Kidney epithelial cell (primary cell): Measurements from ENCODE around the gene EXOC6B. TPM values are rescaled to one million over a fixed set of nuclear protein-coding genes. Genes with fewer than 3 reads are reported as not detected.

Experiments
- DNase-seq: peaks from one replicate; pipeline ENCODE4 v3.0.0-alpha.2; 2010; ENCODE audit warnings: low read depth
- H3K27me3 ChIP-seq: 2 replicates; pipeline ENCODE4 v1.6.0; 2011; ENCODE audit warnings: low read length; ENCODE audit not compliant: control insufficient read depth, insufficient read depth
- H3K36me3 ChIP-seq: 2 replicates; pipeline ENCODE4 v1.5.1; 2011; ENCODE audit warnings: low read length; ENCODE audit not compliant: control insufficient read depth, insufficient read depth
- H3K4me3 ChIP-seq: 2 replicates; pipeline ENCODE4 v1.5.1; 2011; ENCODE audit warnings: low read depth, mild to moderate bottlenecking, control low read depth, low read length
- CTCF ChIP-seq: IDR thresholded peaks from 2 replicates; pipeline ENCODE4 v1.5.1; 2011; ENCODE audit warnings: mild to moderate bottlenecking, moderate library complexity, low read length, control low read depth, inconsistent platforms; ENCODE audit not compliant: insufficient read depth, poor library complexity, severe bottlenecking
- total RNA-seq: library from RNA; depleted of rRNA; stranded (reverse); fragments of >200 nt; gene quantifications from 2 replicates; pipeline ENCODE4 v1.2.3, GENCODE V29; 2015

EXOC6B gene
- total RNA-seq, 1 donor from 2014 or later, result 21.8 TPM

DNA sequence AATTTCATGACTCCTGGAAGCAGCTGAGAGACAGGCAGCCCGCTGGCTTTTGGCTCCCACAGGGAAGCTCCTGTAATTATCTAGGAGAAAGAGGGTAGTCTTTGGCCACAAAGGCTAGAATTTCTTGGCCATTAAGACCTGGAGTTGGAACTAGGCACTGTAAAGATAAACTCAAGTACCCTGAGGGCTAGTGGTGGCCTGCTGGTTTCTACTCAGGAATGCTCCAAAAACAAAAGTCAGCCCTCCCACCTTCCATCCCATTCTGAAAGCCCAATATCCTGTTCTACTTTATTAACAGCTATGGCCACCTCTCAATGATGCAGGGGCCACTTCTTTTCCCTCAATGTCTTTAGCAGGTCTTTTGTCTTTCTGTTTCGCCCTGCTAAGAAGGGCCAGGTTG, 644.2 kb downstream of the EXOC6B start:
- TF ChIP-seq CTCF, result no peak
- Histone ChIP-seq H3K36me3 (no peaks in the 10 kb centered on the region), H3K4me3 (no peak overlapping the region), H3K27me3 (no peaks in the 10 kb centered on the region)
- DNase-seq, result no peak

DNA sequence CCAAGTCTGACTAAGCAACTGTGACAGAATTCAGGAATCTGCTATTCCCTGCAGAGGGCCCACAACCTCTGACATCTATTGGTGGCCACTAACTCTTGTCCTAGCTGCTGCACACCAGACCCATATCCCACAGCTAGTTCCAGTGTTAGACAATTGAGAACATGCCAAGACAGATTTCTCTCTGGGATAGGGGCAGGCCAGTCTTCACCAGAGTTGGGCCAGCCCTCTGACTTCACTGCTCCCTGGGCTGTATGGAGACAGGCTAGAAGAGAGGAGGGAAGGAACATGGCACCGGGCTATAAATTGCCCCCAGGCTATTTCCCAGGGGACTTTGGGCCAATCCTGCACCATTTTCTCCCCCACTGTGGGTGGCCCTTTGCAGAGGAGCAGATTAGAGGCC, 645.5 kb downstream of the EXOC6B start:
- no peaks in the 10 kb centered on the region for H3K27me3 ChIP-seq
- no peak overlapping the region for H3K4me3 ChIP-seq
- H3K36me3 ChIP-seq, result no peaks in the 10 kb centered on the region
- TF ChIP-seq CTCF, result no peak
- no peak for DNase-seq

DNA sequence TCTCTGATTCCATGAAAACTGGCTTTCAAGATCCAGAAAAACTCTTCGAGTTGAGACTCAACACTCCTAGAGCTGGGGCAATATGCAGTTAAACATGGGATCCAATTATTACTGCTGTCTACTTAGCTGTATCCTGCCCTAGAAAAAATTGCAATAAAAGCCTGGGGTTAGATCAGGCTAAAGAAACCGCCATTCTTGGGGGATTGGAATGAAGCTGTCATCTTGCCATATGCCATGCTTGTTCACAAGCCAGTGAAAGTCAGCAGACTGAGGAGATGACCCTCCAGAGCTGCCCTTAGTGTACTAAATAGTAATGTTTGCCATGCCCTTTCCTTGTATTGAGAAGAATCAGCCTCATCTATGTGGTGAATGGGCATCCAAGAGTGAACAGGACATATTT, 647.3 kb downstream of the EXOC6B start:
- TF ChIP-seq CTCF, result no peak
- DNase-seq, result no peak
- Histone ChIP-seq H3K27me3 (no peaks in the 10 kb centered on the region), H3K36me3 (no peaks in the 10 kb centered on the region), H3K4me3 (no peak overlapping the region)

DNA sequence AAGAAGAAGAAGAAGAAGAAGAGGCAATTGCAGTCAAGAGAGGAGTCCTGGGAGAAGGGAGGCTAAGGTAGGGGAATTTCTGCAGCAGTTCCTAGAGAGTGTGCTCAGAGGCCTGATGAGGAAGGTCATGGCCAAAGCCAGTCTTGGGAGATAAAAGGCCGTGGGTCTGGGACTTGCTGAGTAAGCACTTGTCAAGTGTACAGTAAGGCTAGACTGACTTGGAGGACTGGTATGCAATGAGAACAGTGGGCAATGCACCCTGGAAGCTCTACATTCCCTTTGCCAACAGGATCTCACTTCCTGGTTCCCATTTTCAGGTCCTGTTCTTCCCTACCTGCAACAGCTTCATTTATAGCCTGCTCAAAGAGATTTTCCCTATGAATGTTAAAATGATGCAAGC, 649.6 kb downstream of the EXOC6B start:
- Histone ChIP-seq H3K4me3 (no peak overlapping the region), H3K36me3 (no peaks in the 10 kb centered on the region), H3K27me3 (no peaks in the 10 kb centered on the region)
- no peak for TF ChIP-seq CTCF
- DNase-seq, result no peak

DNA sequence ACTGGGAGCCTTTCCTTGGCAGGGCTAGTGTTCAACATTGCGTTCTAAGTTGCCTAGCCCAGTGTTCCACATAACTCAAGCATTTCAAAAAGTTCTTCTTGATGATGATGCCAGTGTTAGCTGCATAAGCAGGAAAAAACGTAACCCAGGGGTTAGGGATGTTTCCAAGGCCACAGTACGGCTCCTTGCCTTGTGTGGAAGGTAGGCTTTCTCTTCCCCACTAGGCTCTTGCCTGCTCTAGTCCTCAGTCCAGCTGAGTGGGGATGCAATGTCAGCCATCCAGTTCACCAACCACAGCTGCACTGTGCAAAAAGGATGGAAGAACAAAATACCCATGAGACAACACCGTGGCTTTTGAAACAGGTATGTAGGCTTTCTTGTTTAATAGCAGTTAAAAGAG, 650.2 kb downstream of the EXOC6B start:
- H3K36me3 ChIP-seq, result no peaks in the 10 kb centered on the region
- no peak overlapping the region for H3K4me3 ChIP-seq
- DNase-seq, result no peak
- H3K27me3 ChIP-seq, result no peaks in the 10 kb centered on the region
- no peak for TF ChIP-seq CTCF

DNA sequence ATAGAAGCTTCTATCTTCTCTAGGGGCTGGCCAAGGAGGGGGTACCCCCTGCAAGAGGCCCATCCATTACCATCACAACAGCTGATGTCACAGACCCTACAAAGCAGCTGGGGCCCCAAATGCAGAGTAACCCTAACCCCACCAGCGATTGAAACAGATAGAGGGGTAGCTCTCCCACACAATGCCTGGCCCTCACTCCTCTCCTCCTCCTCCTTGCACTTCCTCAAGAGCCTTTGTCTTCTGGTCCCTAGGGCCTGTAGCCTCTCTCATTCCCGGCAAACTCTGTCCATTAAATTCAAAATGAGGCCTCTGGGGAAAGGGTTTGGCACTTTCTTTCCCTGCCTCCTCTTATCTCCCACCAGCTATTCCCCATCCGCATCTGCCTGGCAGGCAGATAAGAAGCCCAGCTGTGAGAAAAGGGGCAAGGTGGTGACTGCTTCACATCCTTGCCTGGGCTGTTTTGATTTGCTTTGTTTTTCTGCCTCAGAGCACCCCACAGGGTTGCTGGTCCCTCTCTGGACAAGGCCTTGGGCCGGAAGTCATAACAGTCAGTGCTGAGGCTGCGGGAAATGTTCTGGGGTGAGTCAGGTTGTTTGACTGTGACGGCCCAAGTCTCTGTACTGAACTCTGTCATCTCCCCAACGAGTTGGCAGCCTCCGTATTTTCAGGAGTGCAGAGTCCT, 652.1 kb downstream of the EXOC6B start:
- no peak for TF ChIP-seq CTCF
- no peak for DNase-seq
- Histone ChIP-seq H3K27me3 (no peaks in the 10 kb centered on the region), H3K4me3 (no peak overlapping the region), H3K36me3 (no peaks in the 10 kb centered on the region)
